Middle frontal gyrus (tissue), 1 donor: ENCODE data around the gene ZNF107.

Experiments used
- DNase-seq: peaks from one replicate; pipeline ENCODE4 v3.0.0-alpha.2; 2015; ENCODE audit warnings: low spot score; ENCODE audit errors: extremely low spot score

The ZNF107 gene

DNA sequence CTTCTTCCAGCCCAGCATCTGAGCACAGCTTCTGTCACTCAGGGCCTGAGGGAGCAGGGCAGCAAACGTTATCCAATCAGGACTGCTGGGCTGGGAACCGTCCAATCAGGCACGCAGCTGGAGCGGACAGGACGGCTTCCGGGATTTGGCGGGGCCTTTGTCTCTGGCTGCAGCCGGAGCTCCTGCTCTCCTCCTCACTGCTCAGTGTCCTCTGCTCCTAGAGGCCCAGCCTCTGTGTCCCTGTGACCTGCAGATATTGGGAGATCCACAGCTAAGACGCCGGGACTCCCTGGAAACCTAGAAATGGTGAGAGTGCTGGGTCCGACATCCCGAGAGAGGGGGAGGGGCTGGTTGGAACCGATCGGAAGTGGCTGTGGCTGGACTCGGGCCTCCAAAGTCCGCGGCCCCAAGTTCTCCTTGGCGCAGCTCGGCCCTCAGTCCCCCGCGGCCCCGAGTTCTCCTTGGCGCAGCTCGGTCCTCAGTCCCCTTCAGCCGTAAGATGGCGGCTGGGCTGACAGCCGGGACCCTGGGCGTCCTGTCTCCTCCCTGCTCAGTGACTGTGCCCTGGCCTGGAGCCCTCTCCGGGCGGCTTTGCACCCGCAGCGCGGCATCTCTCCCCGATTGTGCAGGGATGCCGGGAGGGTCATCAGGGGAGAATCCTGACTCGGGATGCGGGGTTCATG lies at the start of gene ZNF107:
Gene ZNF107, plus strand, starts transcription at position 154 of the 683 bp plus-strand sequence. Its CDS starts 150 bp downstream, at position 304.
- peak; percentile 87 for DNase-seq

GRCh38 chr7:64618785-64619456 lies 47.0 kb upstream of the ZNF107 start:
- no peak for DNase-seq

DNA sequence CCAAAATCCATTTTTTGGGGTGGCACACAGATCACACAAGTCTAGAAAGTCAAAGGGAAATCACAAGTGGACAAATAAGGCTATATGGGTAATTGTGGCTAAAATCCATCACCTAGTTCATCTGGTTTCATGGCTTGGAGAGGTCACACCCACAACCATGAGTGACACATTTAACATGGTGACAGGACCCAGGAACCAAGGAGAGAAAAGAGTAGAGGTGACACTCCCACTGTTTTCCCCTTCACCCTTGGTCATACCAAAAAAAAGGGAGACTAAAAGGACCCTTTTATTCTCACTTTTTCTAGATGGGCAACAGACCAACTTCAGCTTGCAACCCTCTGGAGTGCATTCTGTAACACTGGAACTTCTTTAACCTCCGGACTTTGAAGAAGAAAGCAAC lies 46.2 kb upstream of the ZNF107 start:
- DNase-seq, result no peak

GRCh38 chr7:64621656-64622055 lies 44.3 kb upstream of the ZNF107 start:
- no peak for DNase-seq

GRCh38 chr7:64625114-64626082 lies 40.5 kb upstream of the ZNF107 start:
- peak; percentile 18 for DNase-seq

DNA sequence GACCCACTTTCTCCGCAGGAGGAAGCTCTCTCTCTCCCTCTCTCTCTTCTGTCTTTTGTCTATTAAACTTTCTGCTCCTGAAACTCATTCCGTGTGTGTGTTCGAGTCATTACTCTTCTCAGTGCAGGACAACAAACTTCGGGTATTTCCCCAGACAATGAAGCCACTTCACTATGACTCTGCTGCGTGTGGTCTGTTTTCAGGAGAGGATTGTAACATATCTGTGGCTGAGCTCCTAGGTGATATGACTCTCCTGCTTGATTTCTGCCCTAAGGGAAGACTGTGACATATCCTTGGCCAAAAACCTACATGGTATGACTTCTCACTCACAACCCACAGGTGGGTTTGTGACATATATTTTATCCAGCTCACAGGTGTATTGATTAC lies 39.9 kb upstream of the ZNF107 start:
- DNase-seq, result no peak

DNA sequence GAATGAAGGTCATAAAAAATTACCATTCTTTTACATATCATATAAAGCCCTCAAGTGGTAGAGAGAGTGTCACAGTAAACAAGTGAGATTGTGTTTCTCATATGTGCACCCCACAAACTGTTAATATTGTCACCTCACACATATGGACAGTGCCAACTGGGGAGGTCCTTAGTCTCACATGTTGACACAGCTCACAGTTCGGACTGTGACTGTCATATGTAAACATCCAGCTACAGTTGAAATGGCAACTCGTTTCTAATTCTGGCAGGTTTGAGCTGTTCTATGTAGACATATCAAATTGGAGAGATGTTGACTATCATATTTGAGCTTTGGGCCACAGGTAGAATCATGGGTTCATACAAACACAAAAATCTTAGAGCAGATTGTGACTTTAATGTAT lies 39.4 kb upstream of the ZNF107 start:
- DNase-seq, result no peak

DNA sequence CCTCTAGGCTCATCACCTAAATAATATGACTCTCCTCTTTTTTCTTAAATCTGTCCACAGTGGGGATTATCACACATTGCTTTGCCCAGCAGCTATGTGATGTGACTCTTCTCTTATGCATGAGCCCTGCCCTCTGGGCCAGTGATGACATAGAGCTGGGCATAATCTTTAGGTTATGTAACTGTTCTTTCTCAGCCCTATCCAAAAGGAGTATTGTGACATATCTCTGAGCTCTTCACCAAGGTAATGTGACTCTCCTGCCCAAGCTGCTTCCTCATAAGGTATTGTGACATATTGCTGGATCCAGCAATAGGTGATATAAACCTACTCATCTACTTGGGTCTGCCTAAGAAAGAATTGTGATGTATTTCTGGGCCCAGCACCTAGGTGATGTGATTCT lies 37.7 kb upstream of the ZNF107 start:
- no peak for DNase-seq

DNA sequence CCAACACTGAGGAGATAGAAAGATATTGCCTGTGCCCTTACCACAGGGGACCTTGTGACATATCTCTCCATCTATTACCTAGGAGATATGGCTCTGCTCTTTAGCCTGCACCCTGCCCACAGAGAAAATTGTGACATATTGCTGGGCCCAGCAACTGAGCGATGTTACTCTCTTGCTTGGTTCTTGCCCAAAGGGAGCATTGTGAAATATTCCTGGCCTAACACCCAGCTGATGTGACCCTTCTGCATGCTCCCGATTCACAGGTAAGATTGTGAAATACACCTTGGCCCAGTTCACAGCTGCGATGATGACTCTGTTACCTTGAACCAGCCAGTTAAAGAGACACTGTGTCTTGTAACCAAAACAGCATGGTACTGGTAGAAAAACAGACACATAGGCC lies 37.2 kb upstream of the ZNF107 start:
- DNase-seq, result no peak

- no peak for DNase-seq
Measured at GRCh38 chr7:64630496-64630895, 35.4 kb upstream of the ZNF107 start.

GRCh38 chr7:64632029-64632428 lies 33.9 kb upstream of the ZNF107 start:
- DNase-seq, result no peak

DNA sequence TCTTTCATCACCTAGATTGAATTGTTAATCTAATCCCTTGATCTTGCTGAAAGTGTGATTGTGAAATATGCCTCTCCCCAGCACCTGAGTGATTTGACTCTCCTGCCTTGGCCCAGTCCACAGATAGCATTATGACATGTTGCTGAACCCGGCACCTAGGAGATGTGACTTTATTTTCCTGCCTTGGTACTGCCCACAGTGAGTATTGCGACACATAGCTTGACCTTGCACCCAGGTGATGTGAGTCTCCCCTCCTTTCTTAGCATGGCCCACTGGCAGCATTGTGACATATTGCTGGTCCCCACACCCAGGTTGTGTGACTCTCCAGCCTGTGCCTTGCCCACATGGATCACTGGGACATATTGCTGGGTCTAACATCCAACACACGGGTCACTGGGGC lies 32.5 kb upstream of the ZNF107 start:
- DNase-seq, result no peak

DNA sequence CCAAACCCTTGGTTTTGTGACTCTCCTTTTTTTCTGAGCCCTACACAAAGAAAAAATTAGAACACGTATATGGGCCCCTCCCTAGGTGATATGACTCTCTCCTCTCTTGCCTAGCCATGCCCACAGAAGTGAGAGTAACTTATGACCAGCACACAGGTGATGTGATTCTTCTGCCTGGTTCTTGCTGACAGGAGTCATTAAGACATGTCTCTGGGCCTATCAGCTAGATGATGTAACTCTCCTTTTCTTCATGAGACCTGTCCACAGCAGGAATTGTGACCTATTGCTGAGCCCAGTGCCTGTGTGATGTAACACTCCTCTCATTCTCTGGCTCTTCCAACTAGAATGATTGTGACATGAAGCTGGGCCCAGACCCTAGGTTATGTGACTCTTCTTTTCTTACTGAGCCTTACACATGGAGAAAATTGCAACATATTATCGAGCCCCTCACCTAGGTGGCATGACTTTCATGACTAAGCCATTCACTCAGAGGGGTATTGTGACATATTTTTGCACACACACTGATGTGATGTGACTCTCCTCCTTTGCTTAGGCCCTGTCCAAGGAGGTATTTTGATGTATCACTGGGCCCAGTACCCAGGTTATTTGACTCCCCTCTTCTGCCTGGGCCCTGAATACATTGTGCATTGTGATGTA lies 31.4 kb upstream of the ZNF107 start:
- no peak for DNase-seq

- DNase-seq, result no peak
Measured at GRCh38 chr7:64636386-64636785, 29.5 kb upstream of the ZNF107 start.

GRCh38 chr7:64637521-64638445 lies 28.1 kb upstream of the ZNF107 start:
- no peak for DNase-seq

DNA sequence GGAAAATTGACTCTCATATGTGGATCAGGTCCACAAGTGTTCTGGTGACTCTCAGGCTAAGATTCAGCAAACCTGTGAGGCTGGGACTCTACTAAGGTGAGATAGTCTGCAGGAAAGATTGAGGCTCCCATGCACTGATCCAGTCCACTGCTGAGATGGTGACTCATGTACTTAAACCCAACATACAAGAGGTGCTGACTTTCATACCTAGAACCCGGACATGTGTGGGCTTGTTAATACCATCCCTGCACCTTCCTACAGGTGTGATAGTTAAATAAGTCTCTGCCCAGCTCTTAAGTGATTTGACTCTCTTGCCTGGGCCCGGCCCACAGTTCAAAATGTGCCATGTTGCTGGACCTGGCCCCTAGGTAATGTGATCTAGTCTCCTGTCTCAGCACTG lies 27.1 kb upstream of the ZNF107 start:
- no peak for DNase-seq

DNA sequence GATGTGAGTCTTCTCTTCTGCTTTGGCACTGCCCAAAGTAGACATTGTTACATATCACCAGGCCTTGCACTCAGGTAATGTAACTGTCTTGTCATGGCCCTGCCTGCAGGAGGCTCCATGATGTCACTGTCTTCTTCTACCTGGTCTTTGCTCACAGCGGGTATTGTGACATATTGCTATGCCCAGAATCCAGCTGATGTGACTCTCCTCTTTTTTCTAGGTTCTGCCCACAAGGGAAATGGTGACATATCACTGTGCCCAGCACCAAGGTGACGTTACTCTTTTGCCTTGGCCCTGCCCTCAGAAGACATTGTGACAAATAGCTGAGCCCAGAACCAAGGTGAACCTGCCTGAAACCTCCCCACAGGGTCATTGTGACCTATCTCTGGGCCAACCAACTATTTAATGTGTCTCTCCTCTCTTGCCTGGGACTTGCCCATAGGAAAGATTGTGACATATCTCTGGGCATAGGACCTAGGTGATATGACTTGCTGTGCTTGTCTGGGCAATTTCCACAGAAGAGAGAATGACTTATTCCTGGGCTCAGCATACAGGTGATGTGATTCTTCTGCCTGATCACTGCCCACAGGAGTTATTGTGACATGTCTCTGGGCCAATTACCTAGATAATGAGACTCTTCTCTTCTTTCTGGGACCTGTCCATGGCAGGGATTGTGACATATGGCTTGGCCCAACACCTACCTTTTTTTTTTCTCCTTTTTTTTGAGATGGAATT lies 26.5 kb upstream of the ZNF107 start:
- DNase-seq, result no peak

DNA sequence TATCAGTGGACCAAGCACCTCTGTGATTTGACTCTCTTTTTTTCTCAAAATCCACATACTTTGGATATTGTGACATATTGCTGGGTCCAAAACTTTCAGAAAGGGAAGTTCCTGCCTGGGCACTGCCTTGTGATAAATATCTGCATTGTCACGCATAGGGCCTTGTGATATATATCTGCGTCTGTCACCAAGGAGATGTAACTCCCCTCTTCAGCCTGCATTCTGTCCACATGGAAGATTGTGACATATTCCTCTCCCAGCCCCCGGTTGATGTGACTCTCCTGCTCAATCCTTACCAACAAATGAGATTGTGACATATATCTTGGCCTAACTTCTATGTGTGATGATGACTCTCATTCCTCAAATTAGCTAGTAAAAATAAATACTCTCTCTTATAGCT lies 25.4 kb upstream of the ZNF107 start:
- DNase-seq, result no peak

DNA sequence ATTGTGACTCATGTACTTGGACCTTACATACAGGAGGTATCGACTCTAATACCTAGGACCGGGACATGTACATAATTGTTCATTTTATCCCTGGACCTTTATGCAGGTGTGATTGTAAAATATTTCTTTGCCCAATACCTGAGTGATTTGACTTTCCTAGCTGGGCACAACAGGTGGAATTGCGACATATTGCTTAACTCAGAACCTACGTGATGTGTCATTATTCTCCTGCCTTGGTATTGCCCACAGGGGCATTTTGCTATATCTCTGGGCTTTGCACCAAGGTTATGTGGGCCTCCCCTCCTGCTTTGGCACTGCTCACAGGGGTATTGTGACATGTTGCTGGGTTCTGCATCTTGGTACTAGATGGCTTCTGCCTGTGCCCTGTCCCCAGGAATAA lies 23.9 kb upstream of the ZNF107 start:
- DNase-seq, result no peak

DNA sequence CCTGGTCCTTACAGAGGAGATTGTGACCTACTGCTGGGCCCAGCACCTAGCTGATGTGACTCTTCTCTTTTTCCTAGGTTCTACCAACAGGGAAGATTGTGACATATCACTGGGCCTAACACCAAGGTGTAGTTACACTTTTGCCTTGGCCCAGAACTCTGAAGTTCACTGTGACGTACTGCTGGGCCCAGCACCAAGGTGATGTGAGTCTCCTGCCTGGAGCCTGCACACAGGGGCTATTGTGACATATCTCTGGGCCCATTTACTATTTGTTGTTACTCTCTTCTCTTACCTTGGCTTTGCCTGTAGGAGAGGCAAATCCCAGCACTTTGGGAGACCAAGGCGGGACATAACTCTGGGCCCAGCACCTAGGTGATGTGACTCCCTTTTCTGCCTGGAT lies 23.1 kb upstream of the ZNF107 start:
- DNase-seq, result no peak
